GM21526 (cell line): ENCODE results near the gene BASP1.
"Not testable (repeated sequence)": the region's sequence is repeated elsewhere in the genome, so short reads cannot be mapped to it uniquely, and the experiment has no call there.

Experiments
- ATAC-seq: cut with Tn5 transposase; IDR thresholded peaks from one replicate; pipeline ENCODE4 v1.9.1; 2021; ENCODE audit warnings: moderate library complexity; ENCODE audit not compliant: unreplicated experiment, low FRiP score

The BASP1 gene

GRCh38 chr5:17282283-17283120 is 65.1 kb downstream of the BASP1 start:
- ATAC-seq: peak; percentile 97

DNA sequence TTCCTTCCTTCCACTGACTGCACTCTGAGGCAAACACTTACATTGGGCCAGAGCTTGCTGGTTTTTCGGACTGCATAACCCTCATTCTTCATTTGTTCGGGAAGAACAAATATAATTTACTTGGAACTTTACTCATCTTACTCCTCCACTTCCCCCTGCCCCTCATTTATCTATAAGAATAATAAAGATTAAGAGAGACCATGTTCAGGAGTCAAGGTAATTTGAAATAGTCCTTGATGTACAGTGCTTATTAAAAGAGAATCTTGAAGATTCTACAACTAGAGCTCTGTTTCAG is 65.6 kb downstream of the BASP1 start:
- no peak for ATAC-seq

- no peak for ATAC-seq
These were observed 70.2 kb downstream of the BASP1 start for GRCh38 chr5:17287501-17288155.

GRCh38 chr5:17288570-17288969 is 71.1 kb downstream of the BASP1 start:
- no peak for ATAC-seq

DNA sequence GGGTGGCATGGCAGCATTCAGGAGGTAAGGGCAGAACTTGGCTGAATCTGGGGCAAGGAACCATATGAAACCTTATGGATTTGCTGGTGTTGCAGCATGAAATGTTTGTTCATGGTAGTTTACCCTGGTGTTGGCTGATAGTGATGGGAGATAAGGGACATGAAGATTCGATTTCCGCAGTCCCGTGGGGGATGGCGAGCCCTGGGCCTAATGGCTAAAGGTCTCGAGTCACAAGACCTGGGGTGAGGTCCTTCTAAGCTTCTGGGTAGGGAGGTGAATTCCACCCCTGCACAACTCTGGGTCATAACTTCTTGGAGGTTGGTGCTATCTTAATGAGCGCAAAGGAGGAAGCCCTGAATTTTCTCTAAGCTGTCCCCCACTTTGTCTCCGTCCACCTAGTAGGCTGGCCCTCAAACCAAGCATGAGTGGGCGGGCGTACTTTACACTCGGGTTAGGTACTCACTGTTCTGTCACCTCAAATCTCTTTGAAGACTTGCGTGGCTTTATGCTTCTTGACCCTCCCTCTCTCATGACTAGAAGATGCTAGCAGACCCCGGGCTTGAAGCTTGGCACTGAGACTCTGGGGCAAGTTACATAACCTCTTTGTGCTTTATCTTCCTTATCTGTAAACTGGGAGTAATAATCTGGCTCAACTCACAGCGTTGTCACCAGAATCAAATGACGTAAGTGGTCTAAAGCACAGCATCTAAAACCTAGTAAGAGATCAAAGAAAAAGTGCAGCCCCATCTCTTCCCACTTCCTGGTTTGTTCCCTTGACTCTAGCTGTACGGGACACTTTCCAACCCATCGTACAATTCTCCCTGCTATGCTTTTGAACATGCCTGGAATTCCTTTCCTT is 72.5 kb downstream of the BASP1 start:
- no peak for ATAC-seq

DNA sequence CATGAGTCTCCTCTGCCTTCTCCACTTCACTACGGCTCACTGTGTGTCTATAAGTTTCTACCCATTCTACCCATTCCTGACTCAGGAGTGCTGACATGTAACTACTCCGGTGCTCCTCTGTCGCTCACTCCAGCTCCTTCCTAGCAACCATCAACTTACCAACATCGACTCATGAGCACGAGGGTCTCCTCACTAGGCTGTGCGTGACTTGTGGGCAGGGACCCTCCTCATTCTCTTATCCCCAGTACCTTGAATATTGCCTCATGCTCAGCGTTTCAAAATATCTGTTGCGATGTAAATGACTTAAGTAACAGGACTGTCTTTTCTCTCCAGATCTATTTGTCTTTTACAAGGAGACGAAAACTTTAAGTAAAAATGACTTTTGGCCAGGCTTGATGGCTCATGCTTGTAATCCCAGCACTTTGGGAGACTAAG is 73.1 kb downstream of the BASP1 start:
- ATAC-seq: no peak

GRCh38 chr5:17292434-17293015 is 75.1 kb downstream of the BASP1 start:
- ATAC-seq: no peak

DNA sequence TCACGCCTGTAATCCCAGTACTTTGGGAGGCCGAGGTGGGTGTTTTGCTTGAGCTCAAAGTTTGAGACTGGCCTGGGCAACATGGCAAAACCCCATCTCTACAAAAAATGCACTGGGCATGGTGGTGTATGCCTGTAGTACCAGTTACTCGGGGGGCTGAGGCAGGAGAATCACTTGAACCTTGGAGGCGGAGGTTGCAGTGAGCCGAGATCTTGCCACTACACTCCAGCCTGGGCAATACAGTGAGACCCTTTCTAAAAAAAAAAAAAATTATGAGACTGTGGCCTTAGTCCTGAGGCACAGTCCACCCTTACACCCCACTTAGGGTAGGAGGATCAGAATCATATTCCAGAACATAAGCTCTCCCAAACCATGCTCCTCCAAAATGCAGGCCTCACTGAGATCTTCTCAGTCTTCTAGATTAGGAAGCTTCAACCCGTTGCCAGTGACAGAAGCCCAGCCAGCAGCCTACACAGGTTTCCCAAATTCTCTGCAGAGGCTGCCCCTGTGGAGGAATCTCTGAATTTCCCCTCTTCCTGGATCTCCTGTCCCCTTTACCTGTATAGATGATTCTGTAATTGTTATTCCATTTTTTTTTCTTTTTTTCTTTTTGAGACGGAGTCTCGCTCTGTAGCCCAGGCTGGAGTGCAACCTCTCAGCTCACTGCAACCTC is 77.3 kb downstream of the BASP1 start:
- ATAC-seq: no peak

DNA sequence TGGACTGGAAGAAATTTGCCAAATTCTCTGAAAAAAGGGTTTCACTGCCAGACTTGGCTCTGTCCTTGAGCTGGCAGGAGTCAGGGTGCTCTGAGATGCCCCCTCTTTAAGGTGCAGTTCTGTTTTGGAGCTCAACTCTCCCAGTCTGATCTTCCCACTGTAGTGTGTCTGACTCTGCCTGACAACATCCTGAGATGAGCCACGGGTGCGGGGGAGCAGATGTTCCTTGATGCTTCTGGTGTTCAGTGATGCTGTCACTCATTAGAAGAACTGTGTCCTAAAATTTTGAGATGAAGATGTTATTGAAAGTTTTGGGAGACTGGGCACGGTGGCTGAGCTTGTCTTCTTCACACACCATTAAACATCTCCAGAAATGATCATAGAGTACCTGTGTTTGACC is 78.2 kb downstream of the BASP1 start:
- no peak for ATAC-seq

DNA sequence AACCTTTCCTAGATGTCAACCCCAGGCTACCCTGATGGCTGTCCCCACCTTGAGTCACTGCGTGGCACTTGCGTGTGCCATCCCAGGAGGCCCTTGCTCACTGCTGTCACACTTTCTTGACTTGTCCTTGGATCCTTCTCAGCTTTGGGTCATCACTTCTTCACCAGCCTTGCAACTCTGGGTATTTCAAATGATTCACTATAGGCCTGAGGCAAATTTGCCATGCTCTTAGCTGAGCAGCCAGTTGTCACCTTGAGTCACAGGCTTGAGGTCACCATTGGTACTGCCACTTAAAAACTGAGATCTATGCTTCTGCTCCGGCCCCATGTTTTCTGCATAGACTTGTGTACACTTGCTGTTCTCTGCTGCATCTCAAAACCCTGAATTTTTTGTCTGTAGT is 84.7 kb downstream of the BASP1 start:
- ATAC-seq: no peak

DNA sequence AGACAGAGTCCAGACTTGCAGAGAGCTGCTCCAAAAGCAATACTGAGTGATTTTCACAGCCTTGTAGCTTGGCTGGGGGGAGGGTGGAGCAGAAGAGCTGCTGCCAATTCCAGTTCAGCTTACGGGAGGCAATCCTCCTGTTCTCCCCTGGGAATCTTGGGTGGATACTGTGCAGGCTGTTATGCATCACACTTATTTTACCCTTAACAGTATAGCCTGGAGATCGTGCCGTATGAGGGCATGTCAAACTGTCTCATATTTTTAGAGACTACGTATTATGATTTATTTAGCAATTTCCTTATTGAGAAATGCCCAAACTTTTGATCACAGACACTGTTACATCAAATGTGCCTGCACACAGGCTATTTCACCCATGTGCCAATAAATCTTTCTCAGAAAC is 85.2 kb downstream of the BASP1 start:
- no peak for ATAC-seq

- no peak for ATAC-seq
These were observed 86.9 kb downstream of the BASP1 start for GRCh38 chr5:17304282-17304681.

- ATAC-seq: no peak
These were observed 87.6 kb downstream of the BASP1 start for GRCh38 chr5:17305017-17305416.

DNA sequence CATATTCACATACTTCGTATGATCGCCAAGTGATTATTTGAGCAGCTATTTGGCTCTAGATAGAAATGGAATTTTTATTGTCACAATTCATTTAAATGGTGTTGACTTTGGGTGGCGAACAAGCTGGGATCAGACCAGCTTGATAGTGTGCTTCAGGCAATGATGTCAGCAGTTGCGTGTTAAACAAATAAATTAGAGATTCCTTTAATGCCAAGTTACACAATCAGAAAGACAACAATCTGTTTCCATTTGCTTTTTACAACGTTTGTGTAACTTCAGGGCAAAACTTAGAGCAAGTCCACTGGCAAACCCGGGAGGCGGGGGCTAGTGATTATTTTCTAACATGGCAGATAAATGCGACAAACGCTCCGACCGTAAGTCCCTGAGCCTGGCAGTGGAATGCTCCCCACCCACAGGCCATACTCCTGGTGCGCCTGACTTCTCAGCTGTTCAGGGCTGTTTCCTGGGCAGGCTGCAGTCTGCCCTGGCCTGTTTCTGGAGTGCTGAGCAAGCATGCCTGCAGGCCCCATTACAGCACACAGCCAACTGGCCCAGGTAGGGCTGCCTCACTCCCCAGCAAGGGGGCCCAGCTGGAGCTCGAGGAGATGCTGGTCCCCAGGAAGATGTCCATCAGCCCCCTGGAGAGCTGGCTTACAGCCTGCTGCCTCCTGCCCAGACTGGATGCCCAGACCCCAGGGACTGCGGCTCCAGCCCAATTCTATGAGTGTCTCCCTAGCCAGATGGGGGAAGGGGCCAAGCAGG is 88.7 kb downstream of the BASP1 start:
- no peak for ATAC-seq

DNA sequence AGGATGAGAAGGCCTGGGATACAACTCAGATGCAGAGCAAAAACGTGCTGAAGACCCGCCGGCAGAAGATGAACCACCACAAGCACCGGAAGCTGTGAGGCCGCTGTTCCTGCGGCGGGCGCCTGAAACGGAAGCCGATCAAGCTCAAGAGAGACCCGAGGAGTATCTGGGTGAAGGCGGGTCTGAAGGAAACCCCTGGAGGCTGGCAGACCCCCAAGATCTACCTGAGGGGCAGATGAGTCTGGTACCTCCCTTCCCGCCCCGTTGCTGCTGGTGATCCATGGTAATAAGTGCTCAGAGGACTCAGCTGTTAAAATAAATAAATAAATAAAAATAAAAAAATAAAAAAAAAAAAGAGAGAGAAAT is 89.3 kb downstream of the BASP1 start:
- no peak for ATAC-seq

GRCh38 chr5:17307440-17307839 is 90.0 kb downstream of the BASP1 start:
- not testable (repeated sequence) for ATAC-seq

DNA sequence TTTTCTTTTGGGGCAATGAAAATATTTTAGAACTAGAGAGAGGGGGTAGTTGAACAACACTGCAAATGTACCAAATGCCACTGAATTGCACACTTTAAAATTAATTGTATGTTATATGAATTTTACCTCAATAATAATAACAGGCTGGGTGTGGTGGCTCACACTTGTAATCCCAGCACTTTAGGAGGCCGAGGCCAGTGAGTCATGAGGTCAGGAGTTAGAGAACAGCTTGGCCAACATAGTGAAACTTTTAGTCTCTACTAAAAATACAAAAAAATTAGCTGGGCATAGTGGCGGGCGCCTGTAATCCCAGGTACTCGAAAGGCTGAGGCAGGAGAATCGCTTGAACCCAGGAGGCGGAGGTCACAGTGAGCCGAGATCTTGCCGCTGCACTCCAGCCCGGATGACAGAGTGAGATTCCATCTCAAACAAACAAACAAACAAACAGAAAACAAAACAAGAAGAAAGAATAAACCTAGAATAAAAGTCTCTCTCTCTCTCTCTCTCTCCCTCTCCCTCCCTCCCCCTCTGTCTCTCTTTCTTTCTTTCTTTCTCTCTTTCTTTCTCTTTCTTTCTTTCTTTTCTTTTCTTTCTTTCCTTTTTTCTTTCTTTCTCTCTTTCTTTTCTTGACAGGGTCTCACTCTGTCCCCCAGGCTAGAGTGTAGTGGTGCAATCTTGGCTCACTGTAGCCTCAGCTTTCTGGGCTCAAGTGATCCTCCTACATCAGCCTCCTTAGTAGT is 91.1 kb downstream of the BASP1 start:
- no peak for ATAC-seq

- ATAC-seq: no peak
These were observed 92.0 kb downstream of the BASP1 start for GRCh38 chr5:17309462-17309861.

GRCh38 chr5:17310502-17310901 is 93.1 kb downstream of the BASP1 start:
- not testable (repeated sequence) for ATAC-seq
